NCI-H748 treated with DMSO at 0.1 percent for 48 hours (cell line): Measurements from ENCODE around the gene FOXI1.

Experiments
- DNase-seq: peaks from one replicate; lab custom pipeline; 2025; lab: John Stamatoyannopoulos, UW

FOXI1 gene

GRCh38 chr5:170150713-170151096 lies 45.0 kb downstream of the FOXI1 start:
- DNase-seq = no peak

DNA sequence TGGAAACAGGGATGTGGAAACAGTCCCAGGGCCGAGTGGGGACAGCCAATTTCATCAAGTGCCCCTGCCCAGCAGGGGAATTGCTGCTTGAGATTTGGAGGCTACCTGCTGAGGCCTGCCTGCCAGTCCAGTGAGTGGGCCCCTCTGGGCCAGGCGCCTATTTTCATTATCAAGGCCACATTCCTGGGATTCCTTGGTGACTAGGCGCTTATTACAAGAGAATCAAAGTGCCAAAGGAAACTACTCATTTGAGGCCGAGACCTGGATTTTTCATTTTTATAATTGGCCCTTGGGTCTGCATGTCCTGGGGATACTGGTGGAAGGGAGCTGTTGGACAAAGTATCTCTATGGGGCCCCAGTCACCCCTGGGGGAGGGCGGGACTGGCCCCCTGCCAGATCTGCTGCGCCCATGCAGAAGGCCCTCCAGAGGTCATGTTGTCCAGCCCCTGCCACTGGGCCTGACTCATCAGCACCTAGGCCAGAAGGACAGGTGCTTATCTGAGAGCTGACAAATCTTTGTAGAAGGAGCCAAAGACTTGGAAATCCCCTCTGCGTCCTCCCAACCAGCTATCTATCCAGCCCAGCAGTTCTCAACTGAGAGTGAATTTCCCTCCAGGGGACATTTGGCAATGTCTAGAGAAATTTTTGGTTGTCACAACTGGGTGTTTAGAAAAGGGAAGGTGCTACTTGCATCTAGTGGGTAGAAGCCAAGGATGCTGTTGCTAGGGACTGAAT lies 45.6 kb downstream of the FOXI1 start:
- DNase-seq = no peak

GRCh38 chr5:170152767-170153166 lies 47.1 kb downstream of the FOXI1 start:
- DNase-seq = no peak

- DNase-seq = no peak
Measured at GRCh38 chr5:170154297-170154696, 48.6 kb downstream of the FOXI1 start.

DNA sequence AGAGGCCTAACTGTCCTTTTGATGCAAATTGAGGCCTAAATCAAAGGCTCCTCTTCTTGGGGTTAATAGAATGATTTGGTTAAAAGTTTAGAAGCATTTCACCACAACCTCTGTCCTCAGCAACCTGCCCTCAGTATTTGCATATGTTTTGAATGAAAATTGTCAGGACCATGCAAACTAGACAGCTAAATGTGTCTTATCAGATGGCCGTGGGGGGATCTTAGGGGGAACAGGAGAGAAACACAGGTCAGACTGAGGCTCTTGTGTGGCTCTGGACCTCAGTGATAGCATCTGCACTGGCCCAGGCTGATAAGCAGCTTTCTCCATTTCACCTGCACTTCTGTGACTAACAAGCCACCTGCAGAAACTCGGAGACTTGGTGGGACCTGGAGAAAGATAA lies 49.0 kb downstream of the FOXI1 start:
- DNase-seq = no peak

GRCh38 chr5:170155771-170156170 lies 50.1 kb downstream of the FOXI1 start:
- DNase-seq = no peak

DNA sequence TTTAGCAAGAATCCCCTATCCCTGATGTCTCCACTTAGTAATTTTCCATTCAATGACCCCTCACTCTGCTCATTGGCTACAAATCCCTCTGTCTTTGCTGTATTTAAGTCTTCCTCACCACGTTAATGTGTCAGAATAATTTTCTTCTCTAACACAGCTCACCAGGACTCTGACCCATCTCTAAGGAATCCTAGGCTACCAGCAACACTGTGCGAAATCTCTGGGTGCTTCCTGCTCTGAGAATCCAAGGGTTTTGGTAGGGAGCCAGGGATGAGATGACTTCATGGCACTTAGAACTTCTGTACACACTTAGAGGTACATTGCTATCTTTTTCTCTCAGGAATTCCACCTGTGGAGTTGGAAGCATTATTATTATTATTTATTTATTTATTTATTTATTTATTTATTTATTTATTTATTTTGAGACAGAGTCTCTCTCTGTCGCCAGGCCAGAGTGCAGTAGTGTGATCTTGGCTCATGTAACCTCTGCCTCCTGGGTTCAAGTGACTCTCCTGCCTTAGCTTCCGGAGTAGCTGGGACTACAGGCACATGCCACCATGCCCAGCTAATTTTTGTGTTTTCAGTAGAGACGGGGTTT lies 53.5 kb downstream of the FOXI1 start:
- no peak for DNase-seq
